C4-2B (cell line): ENCODE results near the gene PIK3R4.

Experiments used
- H3K27ac ChIP-seq: fragments of 450-650 bp; 2 replicates; pipeline ENCODE4 v1.5.1; 2017
- ZFX ChIP-seq: fragments of 450-650 bp; IDR thresholded peaks from 2 replicates; pipeline ENCODE4 v1.6.1; 2017
- TF ChIP-seq, protein P1 (sequence below): fragments of 450-650 bp; conservative IDR thresholded peaks from 2 replicates; pipeline ENCODE4 v1.5.1; 2017; ENCODE audit warnings: mild to moderate bottlenecking

PIK3R4 gene

DNA sequence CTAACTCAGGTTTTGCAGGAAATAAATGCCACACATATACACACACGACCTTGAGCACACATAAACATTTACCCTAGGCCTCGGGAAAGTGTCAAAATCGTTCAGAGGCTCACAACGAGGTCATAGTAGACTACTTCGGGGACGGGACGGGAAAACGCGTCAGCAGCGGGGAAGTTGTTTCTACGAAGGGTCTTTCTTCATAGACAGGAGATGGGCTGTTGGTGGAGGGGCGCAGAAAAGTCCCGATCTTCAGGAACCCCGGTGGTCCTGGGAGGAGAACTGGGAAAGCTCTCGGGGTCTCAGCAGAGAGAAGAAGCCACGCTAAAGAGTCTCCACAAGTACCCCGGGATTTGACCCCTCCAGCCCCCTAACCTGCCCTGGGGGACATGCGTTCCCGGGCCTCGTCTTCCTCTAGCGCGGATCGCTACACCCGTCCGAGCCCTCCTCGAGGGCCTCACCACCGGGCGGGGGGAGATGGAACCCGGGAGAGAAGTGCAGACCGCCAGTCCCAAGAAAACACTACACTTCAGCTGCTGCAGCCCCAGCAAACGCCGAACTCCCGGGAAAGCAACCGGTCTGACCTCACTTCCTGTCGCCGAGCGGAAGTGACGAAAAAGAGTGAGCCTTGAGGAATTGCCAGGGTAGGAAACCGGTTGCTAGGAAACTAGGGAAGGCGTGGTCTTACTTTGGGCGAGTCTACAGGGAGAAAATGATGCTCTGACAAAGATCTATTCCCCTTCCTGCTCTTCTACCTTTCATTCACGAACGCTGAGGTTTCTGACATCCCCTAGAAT is at the start of gene PIK3R4:
TSS of gene PIK3R4 (minus strand) at position 584 of the 794 bp plus-strand sequence. CDS start 1,611 bp downstream, outside the sequence.
- H3K27ac ChIP-seq = peak within 1 kb of the TSS; percentile 79
- no peak for TF ChIP-seq ZFX
- TF ChIP-seq, protein P1, sequence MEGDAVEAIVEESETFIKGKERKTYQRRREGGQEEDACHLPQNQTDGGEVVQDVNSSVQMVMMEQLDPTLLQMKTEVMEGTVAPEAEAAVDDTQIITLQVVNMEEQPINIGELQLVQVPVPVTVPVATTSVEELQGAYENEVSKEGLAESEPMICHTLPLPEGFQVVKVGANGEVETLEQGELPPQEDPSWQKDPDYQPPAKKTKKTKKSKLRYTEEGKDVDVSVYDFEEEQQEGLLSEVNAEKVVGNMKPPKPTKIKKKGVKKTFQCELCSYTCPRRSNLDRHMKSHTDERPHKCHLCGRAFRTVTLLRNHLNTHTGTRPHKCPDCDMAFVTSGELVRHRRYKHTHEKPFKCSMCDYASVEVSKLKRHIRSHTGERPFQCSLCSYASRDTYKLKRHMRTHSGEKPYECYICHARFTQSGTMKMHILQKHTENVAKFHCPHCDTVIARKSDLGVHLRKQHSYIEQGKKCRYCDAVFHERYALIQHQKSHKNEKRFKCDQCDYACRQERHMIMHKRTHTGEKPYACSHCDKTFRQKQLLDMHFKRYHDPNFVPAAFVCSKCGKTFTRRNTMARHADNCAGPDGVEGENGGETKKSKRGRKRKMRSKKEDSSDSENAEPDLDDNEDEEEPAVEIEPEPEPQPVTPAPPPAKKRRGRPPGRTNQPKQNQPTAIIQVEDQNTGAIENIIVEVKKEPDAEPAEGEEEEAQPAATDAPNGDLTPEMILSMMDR = no peak

DNA sequence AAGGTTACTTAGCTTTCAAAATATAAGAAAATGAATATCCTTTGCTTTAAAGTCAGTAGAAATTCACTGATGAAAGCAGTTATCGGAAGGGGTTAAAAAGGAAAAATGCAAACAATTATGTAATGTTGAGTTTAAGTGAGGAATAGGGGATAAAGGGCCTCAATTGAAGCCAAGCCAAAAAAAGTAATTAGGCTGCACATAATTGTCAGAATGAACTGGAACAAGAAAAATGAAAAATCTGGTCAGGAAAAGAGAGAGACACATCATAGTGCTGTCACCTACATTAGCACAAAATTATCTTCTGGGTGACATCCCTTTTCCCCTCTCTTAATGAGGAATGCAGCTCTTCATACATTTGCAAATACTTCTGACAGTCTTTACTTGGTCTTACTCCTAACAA is 48.8 kb upstream of the PIK3R4 start:
- TF ChIP-seq, protein P1 = no peak
- TF ChIP-seq ZFX = no peak
- no peak overlapping the region for H3K27ac ChIP-seq

DNA sequence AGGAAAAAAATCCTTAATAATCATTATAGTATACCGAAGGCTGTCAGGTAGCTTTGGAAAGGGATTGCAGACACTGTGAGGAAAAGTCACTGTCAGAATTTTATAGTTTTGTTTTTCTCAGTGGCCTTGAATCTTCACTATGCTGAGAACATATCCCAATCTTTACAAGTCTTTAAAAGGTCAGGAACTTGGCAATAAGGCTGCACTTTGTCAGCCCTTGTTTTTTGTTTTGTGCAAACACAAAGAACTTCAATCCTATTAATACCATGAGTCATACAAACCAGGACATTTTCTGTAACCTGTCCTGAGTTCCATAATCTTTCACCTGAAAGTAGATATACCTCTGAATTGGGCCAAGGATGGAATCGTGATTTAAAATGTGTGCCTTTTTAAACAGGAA is 45.6 kb upstream of the PIK3R4 start:
- no peak overlapping the region for H3K27ac ChIP-seq
- no peak for TF ChIP-seq ZFX
- TF ChIP-seq, protein P1 = no peak

DNA sequence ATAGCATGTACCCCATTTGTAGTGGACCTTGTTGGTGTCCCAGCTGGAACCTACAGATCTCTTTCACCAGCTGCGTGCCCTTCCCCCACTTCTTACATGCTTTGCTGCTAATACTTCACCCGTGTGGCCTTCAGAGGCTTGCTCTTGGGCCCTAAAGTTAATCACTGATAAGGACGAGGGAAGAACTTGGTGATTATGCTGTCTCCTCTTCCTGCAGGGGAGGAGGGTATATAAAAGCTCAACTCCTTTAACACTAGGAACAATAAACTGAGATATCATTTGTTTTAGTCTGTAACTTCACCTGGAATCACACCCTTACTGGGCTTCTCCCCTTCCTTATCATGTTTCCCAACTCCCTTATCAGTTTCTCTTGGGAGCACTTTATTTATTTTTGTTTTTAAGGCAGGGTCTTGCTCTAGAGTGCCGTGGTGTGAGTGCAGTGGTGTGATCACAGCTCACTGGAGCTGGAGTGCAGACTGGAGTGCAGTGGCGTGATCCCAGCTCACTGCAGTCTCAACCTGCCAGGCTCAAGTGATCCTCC is 43.2 kb upstream of the PIK3R4 start:
- no peak for TF ChIP-seq ZFX
- TF ChIP-seq, protein P1 = no peak
- peak overlapping the region; percentile 8; the same call in 1 of the 2 replicates for H3K27ac ChIP-seq

DNA sequence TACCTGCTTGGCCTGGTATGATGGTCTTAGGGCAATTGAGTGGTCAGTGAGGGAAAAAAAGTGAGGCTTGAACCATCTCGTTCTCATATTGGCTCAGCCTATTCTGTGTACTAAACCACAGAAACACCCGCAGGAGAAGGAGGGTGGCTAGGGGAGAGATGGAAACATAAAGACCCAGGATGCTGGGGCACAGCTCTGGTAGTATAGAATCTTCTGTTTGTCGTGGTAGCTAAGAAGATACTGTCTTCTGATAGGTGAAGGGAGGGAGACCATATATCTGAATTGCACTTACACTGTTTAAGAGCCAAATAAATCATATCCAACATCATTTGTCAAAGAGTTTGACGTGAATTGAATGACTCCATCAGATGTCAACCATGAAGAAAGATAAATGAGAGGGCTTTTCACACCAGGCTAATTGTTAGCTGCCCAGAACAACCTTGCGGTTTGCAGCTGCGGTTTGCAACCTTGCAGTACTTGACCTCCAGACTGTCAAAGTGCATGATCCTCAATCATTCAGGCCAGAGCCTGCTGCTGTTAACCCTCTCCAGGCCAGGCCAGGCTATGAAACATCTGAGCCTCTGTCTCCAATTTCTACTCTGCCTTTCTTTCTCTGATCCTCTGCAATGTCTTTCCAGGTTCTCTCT is 40.9 kb upstream of the PIK3R4 start:
- TF ChIP-seq ZFX = no peak
- TF ChIP-seq, protein P1 = no peak
- H3K27ac ChIP-seq = no peak overlapping the region

DNA sequence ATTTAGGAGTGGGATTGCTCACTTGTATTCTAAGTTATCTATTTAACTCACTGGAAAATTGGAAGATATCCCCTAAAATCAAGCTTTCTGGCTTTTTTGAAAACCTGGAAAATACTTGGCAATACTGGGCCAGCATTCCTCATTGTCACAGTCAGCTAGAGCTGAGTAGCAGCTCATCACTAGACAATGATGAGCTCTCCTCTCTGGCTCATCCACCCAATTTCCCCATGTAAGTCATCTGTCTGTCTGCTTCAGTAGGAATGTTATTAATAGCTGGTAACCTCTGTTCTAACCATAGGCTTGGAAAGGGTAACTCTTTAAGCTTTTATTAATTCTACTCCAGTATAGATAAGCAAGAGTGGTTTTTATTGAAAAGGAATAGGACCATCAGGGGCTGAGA is 39.7 kb upstream of the PIK3R4 start:
- TF ChIP-seq, protein P1 = no peak
- no peak for TF ChIP-seq ZFX
- no peak overlapping the region for H3K27ac ChIP-seq

DNA sequence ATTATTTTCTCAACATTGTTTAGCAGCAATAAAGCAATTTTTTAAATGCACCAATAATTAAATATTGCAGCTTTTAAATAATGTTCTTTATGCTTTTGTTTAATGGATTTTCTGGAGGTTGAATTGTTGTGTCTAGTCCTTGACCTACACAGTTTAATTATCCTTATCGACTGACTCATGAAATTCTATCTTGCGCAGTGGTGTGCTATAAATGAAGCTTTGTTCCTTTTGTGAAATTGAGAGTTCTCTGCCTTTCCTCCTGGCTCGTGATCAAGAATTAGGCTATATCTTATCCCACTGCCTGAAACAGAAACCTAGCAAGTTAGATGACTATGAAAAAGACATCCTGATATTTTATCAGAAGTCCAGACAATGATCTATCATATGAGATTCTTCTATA is 37.0 kb upstream of the PIK3R4 start:
- no peak overlapping the region for H3K27ac ChIP-seq
- TF ChIP-seq ZFX = no peak
